Endothelial cell of umbilical vein (primary cell): ENCODE results near the gene DST. TPM values are rescaled to one million over a fixed set of nuclear protein-coding genes. Genes with fewer than 3 reads are reported as not detected.

Experiments used
- BruUV-seq: library from RNA; stranded (reverse); fragments of 400-500 nt; replicated peaks from 2 replicates; lab custom pipeline; 2021; lab: Mats Ljungman, UMichigan
- CTCF ChIA-PET: fragments of 300-600, 350-600 bp; sonication (Branson Sonifier 250); formaldehyde crosslinking; loops from one replicate; lab custom pipeline; 2021; ENCODE audit warnings: antibody characterized with exemption, inconsistent platforms; lab: Charles Lee
- POLR2A ChIA-PET: fragments of 300-600, 350-600 bp; sonication (Branson Sonifier 250); formaldehyde crosslinking; loops from one replicate; lab custom pipeline; 2021; ENCODE audit warnings: antibody characterized with exemption, inconsistent platforms; lab: Charles Lee
- DNase-seq: peaks from one replicate; pipeline ENCODE4 v3.0.0-alpha.2; 2011; ENCODE audit warnings: low read depth, low spot score
- FAIRE-seq: peaks from 2 replicates; lab custom pipeline; 2011; peaks lifted over from hg19 to GRCh38; lab: Jason Lieb, UNC
- H2AFZ ChIP-seq: 2 replicates; pipeline ENCODE4 v1.6.0; 2012; ENCODE audit warnings: low read depth, low read length, control low read depth, inconsistent platforms
- H3K27ac ChIP-seq: 2 replicates; pipeline ENCODE4 v1.5.1; 2011; ENCODE audit warnings: low read depth, mild to moderate bottlenecking, control low read depth, low read length, moderate library complexity; ENCODE audit not compliant: insufficient read depth
- H3K27me3 ChIP-seq, 2 experiments: 2 replicates each; pipeline versions ENCODE4 v1.6.0 to v1.6.1; 2011; ENCODE audit warnings: low read length in 2 of 2, mixed read lengths in 1 of 2; ENCODE audit not compliant: control insufficient read depth in 2 of 2, insufficient read depth in 2 of 2
- H3K36me3 ChIP-seq, 2 experiments: 2 replicates in 1 of 2; 3 replicates in 1 of 2; pipeline ENCODE4 v1.5.1; 2011; ENCODE audit warnings: low read length in 2 of 2, mild to moderate bottlenecking in 1 of 2, moderate library complexity in 1 of 2; ENCODE audit not compliant: control insufficient read depth in 2 of 2, insufficient read depth in 2 of 2; ENCODE audit errors: extremely low read depth in 1 of 2
- H3K4me1 ChIP-seq: 3 replicates; pipeline ENCODE4 v1.5.1; 2011; ENCODE audit warnings: mild to moderate bottlenecking, low read length; ENCODE audit not compliant: control insufficient read depth, insufficient read depth; ENCODE audit errors: extremely low read depth
- H3K4me2 ChIP-seq: 2 replicates; pipeline ENCODE4 v1.6.1; 2011; ENCODE audit warnings: low read length, control low read depth, mixed read lengths; ENCODE audit not compliant: insufficient read depth
- H3K4me3 ChIP-seq, 3 experiments: fragments of 200-600 bp in 1 of 3; sonication (generic), shearing (Covaris generic) in 1 of 3; replicated peaks in 1 of 3; 2 replicates each; pipeline ENCODE4 v1.5.1; 2011 to 2016; ENCODE audit warnings: control low read depth in 3 of 3, low read length in 3 of 3, mild to moderate bottlenecking in 2 of 3, inconsistent platforms in 1 of 3, low read depth in 1 of 3, moderate library complexity in 1 of 3; ENCODE audit not compliant: insufficient read depth in 1 of 3
- H3K79me2 ChIP-seq: 2 replicates; pipeline ENCODE4 v1.6.0; 2012; ENCODE audit warnings: low read length, inconsistent platforms; ENCODE audit not compliant: control insufficient read depth, insufficient read depth
- H3K9ac ChIP-seq: replicated peaks from 2 replicates; pipeline ENCODE3; 2011; ENCODE audit warnings: low read length, control low read depth; ENCODE audit not compliant: insufficient read depth; ENCODE audit errors: extremely low read depth
- H3K9me1 ChIP-seq: replicated peaks from 3 replicates; pipeline ENCODE4 v1.6.0; 2011; ENCODE audit warnings: mild to moderate bottlenecking, low read length; ENCODE audit not compliant: control insufficient read depth, insufficient read depth; ENCODE audit errors: extremely low read depth
- H3K9me3 ChIP-seq: replicated peaks from 2 replicates; pipeline ENCODE4 v1.5.1; 2012; ENCODE audit warnings: low read length, inconsistent platforms; ENCODE audit not compliant: control insufficient read depth, insufficient read depth
- H4K20me1 ChIP-seq: replicated peaks from 2 replicates; pipeline ENCODE3; 2011; ENCODE audit warnings: mild to moderate bottlenecking, low read length; ENCODE audit not compliant: control insufficient read depth, insufficient read depth; ENCODE audit errors: extremely low read depth
- CTCF ChIP-seq, 2 donors: IDR thresholded peaks; 1 replicate in 1 of 2; 2 replicates in 1 of 2; pipeline ENCODE4 v1.5.1; 2011; ENCODE audit warnings: low read length in 2 of 2, mild to moderate bottlenecking in 2 of 2, moderate library complexity in 2 of 2, control low read depth in 1 of 2, inconsistent platforms in 1 of 2, low read depth in 1 of 2; ENCODE audit not compliant: insufficient read depth in 1 of 2; ENCODE audit errors: extremely low read depth in 1 of 2
- EZH2 ChIP-seq: IDR thresholded peaks from 2 replicates; pipeline ENCODE4 v1.6.1; 2012; ENCODE audit warnings: borderline replicate concordance, low read depth, mild to moderate bottlenecking, moderate library complexity, low read length, inconsistent platforms; ENCODE audit not compliant: severe bottlenecking
- FOS ChIP-seq: IDR thresholded peaks from 2 replicates; pipeline ENCODE4 v1.6.1; 2011; ENCODE audit warnings: mild to moderate bottlenecking, low read length, moderate library complexity, borderline replicate concordance; ENCODE audit not compliant: insufficient read depth
- GATA2 ChIP-seq: IDR thresholded peaks from 2 replicates; pipeline ENCODE4 v1.7.0; 2011; ENCODE audit warnings: low read depth, mild to moderate bottlenecking, moderate library complexity, mixed read lengths, low read length; ENCODE audit not compliant: insufficient read length, insufficient read depth
- JUN ChIP-seq: IDR thresholded peaks from 2 replicates; pipeline ENCODE4 v1.6.1; 2011; ENCODE audit warnings: borderline replicate concordance, low read depth; ENCODE audit not compliant: insufficient read length, insufficient read depth
- MYC ChIP-seq: IDR thresholded peaks from one replicate; pipeline ENCODE4 v1.6.1; 2011; ENCODE audit warnings: mild to moderate bottlenecking, low read depth, low read length
- POLR2A ChIP-seq: IDR thresholded peaks from 2 replicates; pipeline ENCODE4 v1.6.1; 2012; ENCODE audit warnings: low read depth, mild to moderate bottlenecking, control low read depth, low read length
- POLR2AphosphoS5 ChIP-seq: IDR thresholded peaks from 2 replicates; pipeline ENCODE4 v1.6.1; 2012; ENCODE audit warnings: low read depth, mild to moderate bottlenecking, control low read depth, low read length, moderate library complexity; ENCODE audit not compliant: insufficient read depth
- dilution Hi-C: fragments of 300-500 bp; cut with MboI; formaldehyde crosslinking; loops from one replicate; pipeline ENCODE4 v1.15.0; 2019; ENCODE audit warnings: low sequenced_read_pairs; ENCODE audit not compliant: extremely low pct_ligation_motif_present
- intact Hi-C: fragments of 100-400 bp; cut with micrococcal nuclease; formaldehyde crosslinking; loops from one replicate; pipeline ENCODE4 v1.10.0; 2022
- polyA plus RNA-seq, 4 experiments: library from polyadenylated mRNA; depleted of rRNA in 3 of 4; stranded (reverse) in 3 of 4; unstranded in 1 of 4; fragments of >200 nt; gene quantifications; 2 replicates each; pipeline versions ENCODE4 v1.2.1 to v1.2.3, GENCODE V29; 2011 to 2012; ENCODE audit warnings: missing spikeins in 1 of 4
- total RNA-seq: library from RNA; stranded (reverse); gene quantifications from 2 replicates; pipeline ENCODE4 v1.2.3, GENCODE V29; 2021

Gene DST
- total and polyA plus RNA-seq, 2 donors (not counting 3 experiments of a cell fraction or from before 2014, with no cell fraction given) = 62.3 to 253 TPM

GRCh38 chr6:56531839-56532595 is 110.7 kb downstream of the DST start:
- BruUV-seq = no TSS peak
- TF ChIP-seq EZH2 (no peak), GATA2 (no peak), POLR2A (no peak), POLR2AphosphoS5 (no peak), MYC (no peak), FOS (no peak), CTCF (IDR thresholded peaks at IDR 0.05; ENCODE audit: extremely low read depth in 1 of 2, insufficient read depth in 1 of 2, low read depth in 1 of 2, low read length in 2 of 2) (no peak), JUN (no peak)
- intact Hi-C loops (no loop called here), dilution Hi-C loops (no loop called here)
- no peak overlapping the region for H3K9ac ChIP-seq
- DNase-seq (no peak), FAIRE-seq (no peak)
- POLR2A ChIA-PET = no interaction called here
- H3K27ac ChIP-seq = no peak overlapping the region
- H3K79me2 ChIP-seq = no peaks in the 10 kb centered on the region
- H3K36me3 ChIP-seq = peaks cover 8 to 21% of the 10 kb centered on the region in 2 experiments
- H3K4me1 ChIP-seq = peaks cover 4% of the 10 kb centered on the region
- no peaks in the 10 kb centered on the region for H3K9me3 ChIP-seq
- H3K4me3 ChIP-seq = no peak overlapping the region
- no peaks in the 10 kb centered on the region for H4K20me1 ChIP-seq
- no peaks in the 10 kb centered on the region for H3K9me1 ChIP-seq
- H2AFZ ChIP-seq = no peak overlapping the region
- H3K27me3 ChIP-seq = no peaks in the 10 kb centered on the region
- CTCF ChIA-PET = interaction anchor here (0.5 to 1.4 kb wide), 5 partner anchors 10 to 162 kb away, joined by 3 to 4 read pairs (median 3); no protein-coding TSS in a partner anchor
- H3K4me2 ChIP-seq = no peak overlapping the region
